Nephron (organoid): ENCODE data around the gene DRP2.
"Not testable (repeated sequence)": the region's sequence is repeated elsewhere in the genome, so short reads cannot be mapped to it uniquely, and the experiment has no call there.

Source experiments
- H3K27ac Mint-ChIP-seq, 3 experiments: 2 replicates each; pipeline ENCODE4 v1.8.0; 2020; ENCODE audit warnings: mixed read lengths in 3 of 3, mild to moderate bottlenecking in 2 of 3, moderate library complexity in 1 of 3
- H3K27me3 Mint-ChIP-seq: 2 replicates; pipeline ENCODE4 v1.8.0; 2021; ENCODE audit warnings: low read depth, mild to moderate bottlenecking, moderate library complexity, mixed read lengths
- H3K36me3 Mint-ChIP-seq: 2 replicates; pipeline ENCODE4 v1.8.0; 2020; ENCODE audit warnings: low read depth, mixed read lengths
- H3K4me1 Mint-ChIP-seq: 2 replicates; pipeline ENCODE4 v1.8.0; 2020; ENCODE audit warnings: mixed read lengths
- H3K4me3 Mint-ChIP-seq, 3 experiments: 2 replicates each; pipeline ENCODE4 v1.8.0; 2020; ENCODE audit warnings: mild to moderate bottlenecking in 3 of 3, mixed read lengths in 3 of 3, moderate library complexity in 2 of 3
- H3K9me3 Mint-ChIP-seq: 2 replicates; pipeline ENCODE4 v1.8.0; 2020; ENCODE audit warnings: mixed read lengths
- TF ChIP-seq, protein P1 (sequence below), 3 experiments: fragments of 200-600 bp; sonication (generic); IDR thresholded peaks; one replicate each; pipeline ENCODE4 v1.5.0; 2021; ENCODE audit warnings: antibody characterized with exemption in 3 of 3; ENCODE audit not compliant: unreplicated experiment in 3 of 3

Gene DRP2

GRCh38 chrX:101219116-101219863 lies at the start of gene DRP2:
DRP2 (plus strand) TSS chrX:101219786; CDS start chrX:101231648, 11,862 bp downstream.
- Mint-ChIP-seq H3K27ac (peak within 1 kb of the TSS; percentile 73 to 91 (median 80)), H3K27me3 (peaks cover 3% of the 10 kb centered on the region), H3K4me1 (peaks cover 16% of the 10 kb centered on the region), H3K36me3 (no peaks in the 10 kb centered on the region), H3K9me3 (no peaks in the 10 kb centered on the region), H3K4me3 (peak within 1 kb of the TSS; percentile 68 to 79 (median 76))
- TF ChIP-seq, protein P1, sequence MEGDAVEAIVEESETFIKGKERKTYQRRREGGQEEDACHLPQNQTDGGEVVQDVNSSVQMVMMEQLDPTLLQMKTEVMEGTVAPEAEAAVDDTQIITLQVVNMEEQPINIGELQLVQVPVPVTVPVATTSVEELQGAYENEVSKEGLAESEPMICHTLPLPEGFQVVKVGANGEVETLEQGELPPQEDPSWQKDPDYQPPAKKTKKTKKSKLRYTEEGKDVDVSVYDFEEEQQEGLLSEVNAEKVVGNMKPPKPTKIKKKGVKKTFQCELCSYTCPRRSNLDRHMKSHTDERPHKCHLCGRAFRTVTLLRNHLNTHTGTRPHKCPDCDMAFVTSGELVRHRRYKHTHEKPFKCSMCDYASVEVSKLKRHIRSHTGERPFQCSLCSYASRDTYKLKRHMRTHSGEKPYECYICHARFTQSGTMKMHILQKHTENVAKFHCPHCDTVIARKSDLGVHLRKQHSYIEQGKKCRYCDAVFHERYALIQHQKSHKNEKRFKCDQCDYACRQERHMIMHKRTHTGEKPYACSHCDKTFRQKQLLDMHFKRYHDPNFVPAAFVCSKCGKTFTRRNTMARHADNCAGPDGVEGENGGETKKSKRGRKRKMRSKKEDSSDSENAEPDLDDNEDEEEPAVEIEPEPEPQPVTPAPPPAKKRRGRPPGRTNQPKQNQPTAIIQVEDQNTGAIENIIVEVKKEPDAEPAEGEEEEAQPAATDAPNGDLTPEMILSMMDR (IDR thresholded peaks at IDR 0.05; ENCODE audit: unreplicated experiment in 3 of 3), result no peak

- H3K4me3 Mint-ChIP-seq, result no peak overlapping the region
- peaks cover 12% of the 10 kb centered on the region for H3K4me1 Mint-ChIP-seq
- no peak overlapping the region for H3K27ac Mint-ChIP-seq
- H3K36me3 Mint-ChIP-seq, result no peaks in the 10 kb centered on the region
- TF ChIP-seq, protein P1 (IDR thresholded peaks at IDR 0.05; ENCODE audit: unreplicated experiment in 3 of 3), result no peak
- no peaks in the 10 kb centered on the region for H3K27me3 Mint-ChIP-seq
- peaks cover 7% of the 10 kb centered on the region for H3K9me3 Mint-ChIP-seq
Observed at GRCh38 chrX:101171883-101172400, 47.6 kb upstream of the DRP2 start.

DNA sequence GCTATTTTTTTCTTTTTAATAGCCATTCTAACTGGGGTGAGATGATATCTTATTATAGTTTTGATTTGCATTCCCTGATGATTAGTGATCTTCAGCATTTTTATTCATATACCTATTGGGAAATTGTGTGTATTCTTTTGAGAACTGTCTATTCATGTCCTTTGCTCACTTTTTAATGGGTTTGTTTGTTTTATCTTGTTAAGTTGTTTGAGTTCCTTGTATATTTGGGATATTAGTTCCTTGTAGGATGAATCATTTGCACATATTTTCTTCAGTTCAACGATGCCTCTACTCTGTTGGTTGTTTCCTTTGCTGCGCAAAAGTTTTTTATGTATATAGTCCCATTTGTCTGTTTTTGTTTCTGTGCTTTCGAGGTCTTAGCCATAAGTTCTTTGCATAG lies 43.1 kb upstream of the DRP2 start:
- H3K4me3 Mint-ChIP-seq, result no peak overlapping the region
- TF ChIP-seq, protein P1 (IDR thresholded peaks at IDR 0.05; ENCODE audit: unreplicated experiment in 3 of 3), result no peak
- H3K27ac Mint-ChIP-seq, result no peak overlapping the region
- H3K4me1 Mint-ChIP-seq, result peaks cover 12% of the 10 kb centered on the region
- H3K27me3 Mint-ChIP-seq, result no peaks in the 10 kb centered on the region
- peaks cover 7% of the 10 kb centered on the region for H3K9me3 Mint-ChIP-seq
- H3K36me3 Mint-ChIP-seq, result no peaks in the 10 kb centered on the region

GRCh38 chrX:101184876-101185275 lies 34.7 kb upstream of the DRP2 start:
- peaks cover 21% of the 10 kb centered on the region for H3K9me3 Mint-ChIP-seq
- not testable (repeated sequence) for H3K4me1 Mint-ChIP-seq, H3K4me3 Mint-ChIP-seq, H3K27me3 Mint-ChIP-seq, H3K27ac Mint-ChIP-seq, H3K36me3 Mint-ChIP-seq

DNA sequence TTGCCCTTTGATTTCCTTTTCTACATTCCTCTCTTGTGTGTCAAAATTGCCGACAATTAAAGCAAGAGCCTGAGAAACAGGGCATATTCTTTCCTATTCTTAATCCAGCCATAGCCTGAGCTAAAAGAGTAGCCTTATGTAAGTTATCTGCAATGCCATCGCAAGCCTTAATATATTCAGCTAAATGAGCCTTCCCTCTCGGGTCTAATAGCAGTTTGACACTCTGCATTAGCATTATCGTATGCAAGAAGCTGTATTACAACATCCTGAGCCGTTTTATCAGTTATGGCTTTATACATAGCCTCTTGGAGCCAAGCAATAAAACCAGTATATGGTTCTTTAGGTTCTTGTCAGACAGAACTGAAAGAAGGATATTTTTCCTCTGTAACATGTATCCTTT lies 31.6 kb upstream of the DRP2 start:
- H3K36me3 Mint-ChIP-seq, H3K27ac Mint-ChIP-seq, H3K4me1 Mint-ChIP-seq, H3K27me3 Mint-ChIP-seq, H3K4me3 Mint-ChIP-seq: not testable (repeated sequence)
- peaks cover 34% of the 10 kb centered on the region for H3K9me3 Mint-ChIP-seq

DNA sequence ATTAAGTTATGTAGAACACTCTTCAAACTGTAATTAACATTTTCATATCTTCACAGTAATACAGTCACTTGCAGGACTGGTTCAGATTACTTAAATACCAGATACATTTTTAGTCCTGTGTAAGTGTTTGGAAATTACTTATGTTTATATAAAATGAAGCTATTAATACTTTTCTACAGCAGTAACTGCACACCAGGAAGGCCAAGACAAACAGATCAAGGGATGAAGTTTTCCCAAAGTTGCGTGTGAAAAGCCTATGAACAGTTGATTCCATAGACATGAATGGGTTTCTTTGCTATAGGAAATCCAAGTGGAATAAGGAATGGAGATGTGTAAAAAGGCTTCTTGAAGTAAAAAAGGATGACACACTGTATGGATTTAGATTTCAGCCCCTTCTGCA lies 28.9 kb upstream of the DRP2 start:
- Mint-ChIP-seq H3K9me3 (peaks cover 39% of the 10 kb centered on the region), H3K4me1 (no peaks in the 10 kb centered on the region), H3K27me3 (no peaks in the 10 kb centered on the region), H3K36me3 (no peaks in the 10 kb centered on the region), H3K4me3 (peak overlapping the region; percentile 43 to 64 (median 55)), H3K27ac (peak overlapping the region in 1 of 3 experiments; percentile 41)
- TF ChIP-seq, protein P1 (IDR thresholded peaks at IDR 0.05; ENCODE audit: unreplicated experiment in 3 of 3), result no peak

- Mint-ChIP-seq H3K27me3 (no peaks in the 10 kb centered on the region), H3K4me3 (peak overlapping the region; percentile 64 to 77 (median 76)), H3K4me1 (no peaks in the 10 kb centered on the region), H3K36me3 (no peaks in the 10 kb centered on the region), H3K27ac (peak overlapping the region in 1 of 3 experiments; percentile 41), H3K9me3 (peaks cover 40% of the 10 kb centered on the region)
- TF ChIP-seq, protein P1 (IDR thresholded peaks at IDR 0.05; ENCODE audit: unreplicated experiment in 3 of 3), result no peak
Observed at GRCh38 chrX:101191217-101191750, 28.3 kb upstream of the DRP2 start.
